Vagina (tissue), 2 donors: ENCODE results near the gene NCBP2L. TPM values are rescaled to one million over a fixed set of nuclear protein-coding genes. Genes with fewer than 3 reads are reported as not detected.
A peak's percentile ranks its signal among the peaks of the same experiment; 100 is the strongest.

Source experiments
- DNase-seq, 2 donors: peaks; one replicate each; pipeline ENCODE4 v3.0.0-alpha.2; 2017; ENCODE audit errors: extremely low spot score in 2 of 2
- H3K27ac ChIP-seq: fragments of 200-600 bp; sonication (generic); one replicate; pipeline ENCODE4 v1.5.1; 2019
- H3K27me3 ChIP-seq: fragments of 200-600 bp; sonication (generic); one replicate; pipeline ENCODE4 v1.5.1; 2019
- H3K36me3 ChIP-seq, 2 donors: fragments of 200-600 bp; sonication (generic); one replicate each; pipeline ENCODE4 v1.5.1; 2017 to 2019
- H3K4me1 ChIP-seq: fragments of 200-600 bp; sonication (generic); one replicate; pipeline ENCODE4 v1.5.1; 2019
- H3K4me3 ChIP-seq, 2 donors: fragments of 200-600 bp; sonication (generic); 1 replicate in 1 of 2; 2 replicates in 1 of 2; pipeline ENCODE4 v1.5.1; 2016 to 2019
- H3K9me3 ChIP-seq: fragments of 200-600 bp; sonication (generic); one replicate; pipeline ENCODE4 v1.5.1; 2019
- POLR2A ChIP-seq, 2 donors: fragments of 450-650 bp; IDR thresholded peaks; one replicate each; pipeline ENCODE4 v1.6.1; 2017; ENCODE audit warnings: antibody characterized with exemption in 2 of 2, mild to moderate bottlenecking in 2 of 2, moderate library complexity in 2 of 2
- POLR2AphosphoS5 ChIP-seq, 2 donors: sonication (generic); formaldehyde crosslinking; IDR thresholded peaks; one replicate each; pipeline ENCODE4 v1.9.0; 2017; ENCODE audit warnings: antibody characterized with exemption in 2 of 2, mild to moderate bottlenecking in 2 of 2, low read depth in 1 of 2; ENCODE audit not compliant: insufficient read depth in 1 of 2
- intact Hi-C: fragments of 100-400 bp; cut with DNase I; formaldehyde crosslinking; loops from one replicate; pipeline ENCODE4 v1.15.1; 2023
- total RNA-seq: library from RNA; depleted of rRNA; stranded (reverse); fragments of >200 nt; gene quantifications from one replicate; pipeline ENCODE4 v1.2.3, GENCODE V29; 2016
- TF ChIP-seq, protein P1 (sequence below), 3 experiments: fragments of 450-650 bp in 2 of 3; fragments of 200-600 bp in 1 of 3; sonication (generic) in 1 of 3; IDR thresholded peaks; one replicate each; pipeline ENCODE4 v1.5.1; 2017 to 2019; ENCODE audit warnings: antibody characterized with exemption in 3 of 3, mild to moderate bottlenecking in 2 of 3, moderate library complexity in 2 of 3

Gene NCBP2L
- total RNA-seq, 1 donor from 2014 or later, result not detected

DNA sequence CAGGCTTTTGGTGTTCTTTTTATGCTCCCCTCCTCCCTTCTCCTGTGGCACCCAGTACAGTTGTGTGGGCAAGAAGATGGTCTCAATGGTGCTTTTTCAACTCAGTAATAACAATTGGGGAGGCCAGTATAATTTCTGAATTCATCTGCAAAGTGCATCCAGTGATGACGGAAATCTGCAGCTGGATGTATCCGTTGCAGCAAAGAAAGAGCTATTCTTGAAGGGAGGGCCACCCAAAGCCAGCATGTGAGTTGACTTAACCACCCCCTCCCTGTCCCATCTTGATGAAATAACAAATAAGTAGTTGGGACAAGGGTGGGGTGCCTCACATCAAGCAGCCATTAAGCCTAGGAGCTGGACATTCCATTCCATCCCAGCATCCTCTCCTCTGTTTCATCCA is 32.7 kb upstream of the NCBP2L start:
- intact Hi-C loops, result no loop called here
- no peak for TF ChIP-seq POLR2A (IDR thresholded peaks at IDR 0.05)
- TF ChIP-seq, protein P1, sequence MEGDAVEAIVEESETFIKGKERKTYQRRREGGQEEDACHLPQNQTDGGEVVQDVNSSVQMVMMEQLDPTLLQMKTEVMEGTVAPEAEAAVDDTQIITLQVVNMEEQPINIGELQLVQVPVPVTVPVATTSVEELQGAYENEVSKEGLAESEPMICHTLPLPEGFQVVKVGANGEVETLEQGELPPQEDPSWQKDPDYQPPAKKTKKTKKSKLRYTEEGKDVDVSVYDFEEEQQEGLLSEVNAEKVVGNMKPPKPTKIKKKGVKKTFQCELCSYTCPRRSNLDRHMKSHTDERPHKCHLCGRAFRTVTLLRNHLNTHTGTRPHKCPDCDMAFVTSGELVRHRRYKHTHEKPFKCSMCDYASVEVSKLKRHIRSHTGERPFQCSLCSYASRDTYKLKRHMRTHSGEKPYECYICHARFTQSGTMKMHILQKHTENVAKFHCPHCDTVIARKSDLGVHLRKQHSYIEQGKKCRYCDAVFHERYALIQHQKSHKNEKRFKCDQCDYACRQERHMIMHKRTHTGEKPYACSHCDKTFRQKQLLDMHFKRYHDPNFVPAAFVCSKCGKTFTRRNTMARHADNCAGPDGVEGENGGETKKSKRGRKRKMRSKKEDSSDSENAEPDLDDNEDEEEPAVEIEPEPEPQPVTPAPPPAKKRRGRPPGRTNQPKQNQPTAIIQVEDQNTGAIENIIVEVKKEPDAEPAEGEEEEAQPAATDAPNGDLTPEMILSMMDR (IDR thresholded peaks at IDR 0.05), result no peak
- TF ChIP-seq POLR2AphosphoS5 (IDR thresholded peaks at IDR 0.05; ENCODE audit: insufficient read depth in 1 of 2, low read depth in 1 of 2), result no peak
- H3K36me3 ChIP-seq, result no peaks in the 10 kb centered on the region

DNA sequence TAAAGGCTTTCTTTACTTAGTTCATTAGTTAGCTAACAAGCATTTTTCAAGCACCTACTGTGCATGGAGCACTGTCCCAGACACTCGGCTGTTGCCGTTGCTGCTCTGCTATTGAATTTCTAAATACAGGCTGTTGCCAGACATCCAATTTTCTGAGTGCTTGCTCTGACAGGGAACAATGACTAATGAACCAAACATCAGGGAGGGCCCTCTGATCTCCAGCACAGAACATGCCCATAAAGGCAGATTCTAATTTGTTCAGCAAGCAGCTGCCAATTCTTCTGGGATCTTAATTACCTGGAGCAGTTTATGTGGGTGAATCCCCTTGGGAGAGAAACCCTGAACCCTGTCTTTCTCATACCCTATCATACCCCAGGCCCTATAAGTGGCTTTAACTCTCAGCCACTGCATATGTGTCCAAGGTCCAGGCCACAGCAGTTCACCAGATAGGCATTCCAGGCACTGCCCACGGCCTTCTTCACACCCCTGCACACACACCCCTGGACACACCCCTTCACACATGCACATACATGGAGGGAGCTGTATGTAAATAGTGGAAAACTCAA is 29.9 kb upstream of the NCBP2L start:
- Histone ChIP-seq H3K27me3 (no peaks in the 10 kb centered on the region), H3K4me3 (no peak overlapping the region), H3K27ac (peak overlapping the region; percentile 56), H3K36me3 (no peaks in the 10 kb centered on the region), H3K4me1 (peaks cover 31% of the 10 kb centered on the region), H3K9me3 (no peaks in the 10 kb centered on the region)
- intact Hi-C loops, result no loop called here
- peak; percentile 23 to 78 for TF ChIP-seq POLR2AphosphoS5 (IDR thresholded peaks at IDR 0.05; ENCODE audit: insufficient read depth in 1 of 2, low read depth in 1 of 2)
- TF ChIP-seq, protein P1 (IDR thresholded peaks at IDR 0.05), result no peak
- DNase-seq, result no peak

More for the DNA sequence above, 32.7 kb upstream of the NCBP2L start:
- DNase-seq, result no peak
- H3K4me1 ChIP-seq, result peaks cover 54% of the 10 kb centered on the region
- no peak overlapping the region for H3K27ac ChIP-seq
- H3K27me3 ChIP-seq, result no peaks in the 10 kb centered on the region
- no peaks in the 10 kb centered on the region for H3K9me3 ChIP-seq
- H3K4me3 ChIP-seq, result no peak overlapping the region

DNA sequence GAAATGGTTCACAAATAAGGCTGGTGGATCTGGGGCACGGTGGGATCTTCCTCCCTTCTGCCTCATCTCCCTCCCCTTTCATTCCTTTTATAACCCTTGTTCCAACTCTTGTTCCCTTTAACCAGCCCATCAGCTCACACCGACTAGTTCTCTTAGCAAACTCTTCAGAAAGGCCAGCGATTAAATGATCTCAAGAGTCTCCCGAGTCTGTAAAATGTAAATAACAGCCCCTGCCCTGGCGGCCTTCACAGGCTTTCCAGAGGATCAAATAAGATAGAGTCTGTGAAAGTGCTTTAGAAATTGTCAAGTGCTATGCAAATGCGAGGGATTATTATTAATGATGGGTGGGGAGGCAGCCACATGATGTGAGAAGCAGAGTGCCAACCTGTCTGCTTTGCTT is 29.0 kb upstream of the NCBP2L start:
- H3K4me1 ChIP-seq, result peaks cover 22% of the 10 kb centered on the region

DNA sequence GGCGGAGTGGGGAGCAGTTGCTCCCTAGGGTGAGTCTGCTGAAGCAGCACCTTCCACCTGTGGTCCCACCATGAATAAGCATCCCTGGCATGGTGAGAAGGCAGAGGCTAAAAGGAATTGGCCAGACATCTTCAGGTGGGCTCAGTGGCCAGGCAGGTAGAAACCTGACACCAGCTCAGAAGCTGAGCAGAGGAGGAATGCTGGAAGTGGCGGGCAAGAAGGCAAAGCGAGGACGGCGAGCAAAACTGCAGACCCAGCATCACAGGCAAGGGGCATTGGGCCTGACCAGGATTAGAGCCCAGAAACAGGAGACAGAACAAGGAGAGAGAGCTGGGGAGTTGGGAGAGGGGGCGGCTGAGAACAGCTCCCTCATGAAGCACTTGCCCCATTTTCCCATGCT is 27.3 kb upstream of the NCBP2L start:
- peaks cover 19% of the 10 kb centered on the region for H3K4me1 ChIP-seq
- no peak for DNase-seq
- intact Hi-C loops, result no loop called here
- no peak for TF ChIP-seq POLR2A (IDR thresholded peaks at IDR 0.05)
- TF ChIP-seq, protein P1 (IDR thresholded peaks at IDR 0.05), result no peak
- TF ChIP-seq POLR2AphosphoS5 (IDR thresholded peaks at IDR 0.05; ENCODE audit: insufficient read depth in 1 of 2, low read depth in 1 of 2), result no peak
- no peaks in the 10 kb centered on the region for H3K9me3 ChIP-seq
- no peak overlapping the region for H3K4me3 ChIP-seq
- no peaks in the 10 kb centered on the region for H3K27me3 ChIP-seq
- H3K36me3 ChIP-seq, result no peaks in the 10 kb centered on the region
- H3K27ac ChIP-seq, result no peak overlapping the region

More for the DNA sequence above, 29.0 kb upstream of the NCBP2L start:
- TF ChIP-seq, protein P1 (IDR thresholded peaks at IDR 0.05), result no peak
- TF ChIP-seq POLR2A (IDR thresholded peaks at IDR 0.05) (no peak), POLR2AphosphoS5 (IDR thresholded peaks at IDR 0.05; ENCODE audit: insufficient read depth in 1 of 2, low read depth in 1 of 2) (no peak)
- intact Hi-C loops, result no loop called here
- no peak overlapping the region for H3K4me3 ChIP-seq
- H3K36me3 ChIP-seq, result no peaks in the 10 kb centered on the region
- no peaks in the 10 kb centered on the region for H3K9me3 ChIP-seq
- H3K27ac ChIP-seq, result peak overlapping the region; percentile 56
- H3K27me3 ChIP-seq, result no peaks in the 10 kb centered on the region
- no peak for DNase-seq

DNA sequence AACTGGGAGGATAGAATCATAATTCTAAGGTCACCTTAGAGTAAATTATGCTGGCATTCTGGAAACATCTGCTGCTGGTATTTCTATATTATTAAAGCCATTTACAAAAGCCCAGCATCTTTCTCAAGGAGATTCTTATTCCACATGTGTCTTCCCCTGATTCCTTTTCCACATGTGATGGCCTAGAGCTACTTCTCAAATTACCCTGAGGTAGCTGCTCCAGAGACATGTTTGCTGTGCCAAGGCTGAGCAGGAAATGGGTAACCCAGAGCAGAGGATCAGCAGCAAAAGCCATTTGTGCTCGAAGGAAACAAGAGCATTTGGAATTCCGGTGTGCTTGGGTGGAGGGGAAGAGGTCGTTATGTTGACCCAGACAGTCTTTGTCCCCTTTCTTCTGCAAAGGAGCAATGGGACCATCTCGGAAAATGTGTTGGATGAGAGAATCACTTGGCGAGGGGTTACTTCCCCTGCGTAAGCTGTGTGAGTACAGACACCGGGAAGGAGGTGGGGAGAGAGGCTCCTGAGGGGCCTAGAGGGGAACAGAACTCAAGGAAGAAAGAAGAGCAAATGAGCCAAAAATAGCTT is 26.6 kb upstream of the NCBP2L start:
- TF ChIP-seq POLR2A (IDR thresholded peaks at IDR 0.05), result no peak
- TF ChIP-seq, protein P1 (IDR thresholded peaks at IDR 0.05), result no peak
- TF ChIP-seq POLR2AphosphoS5 (IDR thresholded peaks at IDR 0.05; ENCODE audit: insufficient read depth in 1 of 2, low read depth in 1 of 2), result no peak
- Histone ChIP-seq H3K4me3 (no peak overlapping the region), H3K27ac (no peak overlapping the region), H3K4me1 (peaks cover 19% of the 10 kb centered on the region), H3K9me3 (no peaks in the 10 kb centered on the region), H3K36me3 (no peaks in the 10 kb centered on the region), H3K27me3 (no peaks in the 10 kb centered on the region)
- no peak for DNase-seq
- intact Hi-C loops, result no loop called here
